Right ventricle myocardium inferior (tissue), 1 donor: ENCODE measurements around the gene TMEM121. TPM values are rescaled to one million over a fixed set of nuclear protein-coding genes. Genes with fewer than 3 reads are reported as not detected.

Source experiments
- ATAC-seq: fragments of 200-7000 bp; cut with Tn5 transposase; one replicate; pipeline ENCODE4 v1.9.1; 2020; ENCODE audit warnings: mild to moderate bottlenecking, moderate library complexity
- DNase-seq: peaks from one replicate; pipeline ENCODE4 v3.0.0; 2021; ENCODE audit errors: missing footprints
- intact Hi-C: fragments of 100-400 bp; cut with DNase I; formaldehyde crosslinking; loops from one replicate; pipeline ENCODE4 v1.11.0; 2022
- long read RNA-seq: library from polyadenylated mRNA; unstranded; transcript quantifications from one replicate; pipeline ENCODE4 v2.0.0, GENCODE V29; 2021
- total RNA-seq: library from RNA; stranded (reverse); fragmentation: NEBNext Ultra II Directional; extraction: Animal tissue kit (Norgen Biotek cat#: 25700); gene quantifications from one replicate; pipeline ENCODE4 v1.2.1, GENCODE V29; 2021
- donor health status: DM: no; HTN: yes; CAD: no; lungs with severe emphysema.

TMEM121 gene
- 3.4 TPM for total RNA-seq
- long read RNA-seq, transcript TMEM121-201 (2 exons, 1,532 nt): major isoform, 7 of 8 reads
- long read RNA-seq, partial matches to known transcripts: 0 of 8 reads
- long read RNA-seq, other reads (novel, unspliced or antisense): 1 of 8 reads

DNA sequence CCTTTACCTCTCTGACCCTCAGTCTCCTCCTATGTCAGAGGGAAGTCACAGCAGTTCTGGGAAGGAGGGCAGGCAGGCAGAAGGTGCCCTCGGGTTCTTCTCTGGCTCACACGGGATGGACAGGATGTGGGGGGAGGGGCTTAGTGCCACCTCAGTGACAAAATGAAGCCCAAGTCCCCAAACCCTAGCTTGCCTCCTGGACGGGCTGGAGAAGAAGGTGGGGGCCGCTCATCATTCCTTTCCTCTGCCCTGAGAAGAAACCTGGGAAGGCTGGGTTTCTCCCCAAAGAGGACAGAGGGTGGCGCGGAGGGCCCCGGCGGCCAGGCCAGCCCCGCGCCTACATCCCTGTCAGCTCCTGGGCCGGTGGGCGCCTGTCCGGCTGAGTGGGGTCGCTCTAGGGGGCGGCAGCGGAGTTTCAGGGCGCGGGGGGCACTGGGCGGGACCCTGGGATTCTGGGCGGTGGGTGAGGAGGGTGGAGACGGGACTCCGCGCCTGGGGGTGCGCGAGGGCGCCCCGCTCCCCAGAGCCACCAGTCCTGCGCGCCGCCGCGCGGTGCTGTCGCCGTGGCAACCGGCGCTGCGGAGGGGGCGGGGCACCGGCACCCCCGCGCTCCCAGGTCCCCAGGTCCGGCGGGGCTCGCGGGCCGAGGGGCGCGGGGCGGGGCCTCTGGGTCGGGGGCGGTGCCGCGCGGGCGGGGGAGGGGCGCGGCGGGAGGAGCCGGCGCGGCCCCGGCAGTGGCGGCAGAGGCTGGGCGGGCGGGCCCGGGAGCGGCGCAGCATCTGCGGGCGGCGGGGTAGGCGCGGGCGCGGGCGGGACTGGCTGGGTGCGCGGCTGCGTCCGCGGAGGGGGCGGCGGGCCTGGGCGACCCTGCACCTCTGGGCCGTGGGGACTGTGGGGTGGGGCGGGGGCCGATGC, at the start of gene TMEM121:
TMEM121 (plus strand) TSS at position 723 of the 915 bp plus-strand sequence. CDS start 2,252 bp downstream, outside the sequence.
- intact Hi-C loops: loop anchor here (2.0 kb wide), 1 partner anchor 31 kb away; no protein-coding TSS in a partner anchor
- DNase-seq (peak; percentile 64), ATAC-seq (peak; percentile 7)

DNA sequence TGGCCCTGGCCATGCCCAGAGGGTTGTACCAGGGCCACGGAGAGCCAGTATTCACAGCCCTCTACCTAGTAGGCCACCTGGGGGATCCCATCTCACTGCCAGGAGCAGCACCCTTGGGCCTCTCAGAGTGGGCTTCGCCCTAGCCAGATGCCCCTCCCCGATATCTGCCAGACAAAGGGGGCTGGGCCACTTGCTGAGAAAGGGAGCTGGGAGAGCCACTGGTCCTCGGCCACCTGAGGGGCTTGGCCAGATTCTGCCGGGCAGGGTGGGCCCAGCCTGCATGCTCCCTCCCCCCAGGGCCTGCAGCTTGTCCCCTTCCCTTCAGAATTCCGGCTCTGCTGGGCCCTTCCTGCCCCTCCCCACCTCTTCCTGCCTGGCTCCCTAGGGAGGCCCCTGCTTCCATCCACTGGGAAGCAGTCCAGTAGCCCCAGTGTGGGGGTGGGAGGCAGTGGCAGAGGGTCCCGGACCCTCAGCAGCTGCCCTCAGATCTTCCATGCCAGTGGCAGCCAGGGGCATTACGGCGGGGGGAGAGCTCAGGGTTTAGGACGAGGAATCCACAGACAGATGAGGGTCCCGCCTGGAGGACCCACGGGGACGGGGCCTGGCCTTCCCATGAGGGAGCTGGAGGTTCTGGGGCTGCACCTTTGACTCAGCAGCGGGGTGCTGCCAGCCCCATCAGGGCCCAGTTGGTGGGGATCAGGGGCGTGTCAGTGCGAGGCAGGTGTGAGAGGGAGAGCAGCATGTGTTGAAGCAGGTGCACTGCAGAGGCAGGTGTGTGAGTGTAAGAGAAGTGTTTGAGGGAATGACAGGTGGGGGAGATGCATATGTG, 49.3 kb upstream of the TMEM121 start:
- DNase-seq (no peak), ATAC-seq (no peak)
- intact Hi-C loops: loop anchor here (10.0 kb wide), 2 partner anchors 382 to 752 kb away; partner anchors contain the start of gene ADSS1

DNA sequence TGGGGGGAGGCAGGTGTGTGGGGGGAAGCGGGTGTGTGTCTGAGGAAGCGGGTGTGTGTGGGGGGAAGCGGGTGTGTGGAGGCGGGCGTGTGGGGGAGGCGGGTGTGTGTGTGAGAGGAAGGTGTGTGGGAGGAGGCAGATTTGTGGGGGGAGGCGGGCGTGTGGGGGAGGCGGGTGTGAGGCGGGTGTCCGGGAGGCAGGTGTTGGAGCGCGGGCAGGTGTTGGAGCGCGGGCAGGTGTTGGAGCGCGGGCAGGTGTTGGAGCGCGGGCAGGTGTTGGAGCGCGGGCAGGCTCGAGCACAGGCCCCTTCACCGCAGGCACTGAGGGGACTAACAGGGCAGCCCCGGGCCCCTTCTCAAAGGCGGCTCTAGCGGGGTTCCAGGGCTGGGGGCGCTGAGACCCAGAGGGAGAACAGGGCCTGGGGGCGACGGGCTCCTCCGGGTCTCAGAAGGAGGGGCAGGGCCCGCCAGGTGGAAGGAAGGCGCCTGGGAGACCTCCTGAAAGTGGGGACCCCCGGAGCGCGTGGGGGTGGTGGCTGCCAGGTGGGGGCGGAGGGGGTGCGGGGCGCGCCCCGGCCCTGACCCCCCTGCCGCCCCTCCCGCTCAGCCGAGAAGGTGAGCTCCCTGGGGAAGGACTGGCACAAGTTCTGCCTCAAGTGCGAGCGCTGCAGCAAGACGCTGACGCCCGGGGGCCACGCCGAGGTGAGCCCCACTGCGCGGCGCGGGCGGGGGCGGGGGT, 48.6 kb upstream of the TMEM121 start:
- no peak for ATAC-seq
- intact Hi-C loops: loop anchor here (10.0 kb wide), 2 partner anchors 383 to 753 kb away; partner anchors contain the start of gene ADSS1
- DNase-seq: no peak

DNA sequence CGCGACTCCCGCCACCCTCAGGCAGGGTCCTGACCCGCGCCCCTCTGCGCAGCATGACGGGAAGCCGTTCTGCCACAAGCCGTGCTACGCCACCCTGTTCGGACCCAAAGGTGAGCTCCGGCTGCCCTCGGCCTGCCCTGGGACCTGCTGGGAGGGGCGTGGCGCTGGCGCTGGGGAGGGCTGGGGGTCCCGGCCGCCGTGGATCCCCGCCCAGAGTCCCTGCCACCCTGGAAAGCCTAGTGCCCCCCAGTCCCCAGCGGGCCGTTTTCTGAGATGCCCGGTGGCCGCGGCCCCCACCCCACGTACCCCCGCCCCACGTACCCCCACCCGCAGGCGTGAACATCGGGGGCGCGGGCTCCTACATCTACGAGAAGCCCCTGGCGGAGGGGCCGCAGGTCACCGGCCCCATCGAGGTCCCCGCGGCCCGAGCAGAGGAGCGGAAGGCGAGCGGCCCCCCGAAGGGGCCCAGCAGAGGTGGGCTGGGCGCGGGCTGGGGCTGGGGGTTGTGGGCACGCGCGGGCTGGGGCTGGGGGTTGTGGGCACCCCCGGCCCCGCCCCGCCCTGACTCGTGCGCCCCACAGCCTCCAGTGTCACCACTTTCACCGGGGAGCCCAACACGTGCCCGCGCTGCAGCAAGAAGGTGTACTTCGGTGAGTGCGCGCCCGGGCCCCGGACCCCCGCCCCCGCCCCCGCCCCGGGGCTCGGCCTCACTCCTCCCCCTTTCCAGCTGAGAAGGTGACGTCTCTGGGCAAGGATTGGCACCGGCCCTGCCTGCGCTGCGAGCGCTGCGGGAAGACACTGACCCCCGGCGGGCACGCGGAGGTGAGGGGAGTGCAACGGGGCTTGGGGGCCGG, 47.8 kb upstream of the TMEM121 start:
- intact Hi-C loops: loop anchor here (10.0 kb wide), 2 partner anchors 384 to 754 kb away; partner anchors contain the start of gene ADSS1
- DNase-seq (no peak), ATAC-seq (no peak)

DNA sequence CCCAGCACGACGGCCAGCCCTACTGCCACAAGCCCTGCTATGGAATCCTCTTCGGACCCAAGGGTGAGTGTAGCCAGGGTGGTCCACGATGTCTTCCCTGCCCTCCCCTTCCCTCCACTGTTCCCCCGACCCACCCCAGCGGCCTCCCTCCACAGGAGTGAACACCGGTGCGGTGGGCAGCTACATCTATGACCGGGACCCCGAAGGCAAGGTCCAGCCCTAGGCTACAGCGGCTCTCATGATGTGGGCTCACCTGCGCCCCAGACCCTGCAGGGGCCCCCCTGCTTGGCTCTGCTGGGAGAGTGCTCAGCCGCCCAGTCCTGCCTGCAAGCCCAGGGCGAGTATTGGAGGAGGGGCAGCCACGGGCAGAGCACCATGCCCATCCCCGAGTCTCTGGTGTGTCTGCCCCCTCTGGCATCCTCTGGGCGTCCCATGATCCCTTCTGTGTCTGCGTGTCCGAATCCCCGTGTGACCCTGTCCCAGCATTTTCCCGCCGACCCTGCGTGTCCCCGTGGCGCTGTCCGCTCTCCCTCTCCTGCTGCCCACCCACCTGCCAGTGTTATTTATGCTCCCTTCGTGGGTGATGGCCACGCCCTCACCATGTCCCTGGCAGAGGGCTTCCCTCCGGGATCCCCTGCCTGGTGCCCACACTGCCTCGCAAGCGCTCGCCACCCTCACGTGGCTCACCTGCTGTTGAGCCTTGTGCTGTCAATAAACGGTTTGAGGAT, 46.8 kb upstream of the TMEM121 start:
- ATAC-seq (no peak), DNase-seq (no peak)
- intact Hi-C loops: loop anchor here (10.0 kb wide), 2 partner anchors 385 to 755 kb away; partner anchors contain the start of gene ADSS1

- ATAC-seq (no peak), DNase-seq (no peak)
- intact Hi-C loops: no loop called here
These were observed 46.1 kb upstream of the TMEM121 start for GRCh38 chr14:105480199-105480746.

- DNase-seq (peak; percentile 95), ATAC-seq (peak; percentile 76)
- intact Hi-C loops: no loop called here
These were observed 45.3 kb upstream of the TMEM121 start for GRCh38 chr14:105480807-105481801.

- peak; percentile 64 for ATAC-seq
- intact Hi-C loops: no loop called here
- DNase-seq: peak; percentile 97
These were observed 44.4 kb upstream of the TMEM121 start for GRCh38 chr14:105481886-105482457.

- ATAC-seq (no peak), DNase-seq (no peak)
- intact Hi-C loops: no loop called here
These were observed 43.8 kb upstream of the TMEM121 start for GRCh38 chr14:105482486-105483110.

DNA sequence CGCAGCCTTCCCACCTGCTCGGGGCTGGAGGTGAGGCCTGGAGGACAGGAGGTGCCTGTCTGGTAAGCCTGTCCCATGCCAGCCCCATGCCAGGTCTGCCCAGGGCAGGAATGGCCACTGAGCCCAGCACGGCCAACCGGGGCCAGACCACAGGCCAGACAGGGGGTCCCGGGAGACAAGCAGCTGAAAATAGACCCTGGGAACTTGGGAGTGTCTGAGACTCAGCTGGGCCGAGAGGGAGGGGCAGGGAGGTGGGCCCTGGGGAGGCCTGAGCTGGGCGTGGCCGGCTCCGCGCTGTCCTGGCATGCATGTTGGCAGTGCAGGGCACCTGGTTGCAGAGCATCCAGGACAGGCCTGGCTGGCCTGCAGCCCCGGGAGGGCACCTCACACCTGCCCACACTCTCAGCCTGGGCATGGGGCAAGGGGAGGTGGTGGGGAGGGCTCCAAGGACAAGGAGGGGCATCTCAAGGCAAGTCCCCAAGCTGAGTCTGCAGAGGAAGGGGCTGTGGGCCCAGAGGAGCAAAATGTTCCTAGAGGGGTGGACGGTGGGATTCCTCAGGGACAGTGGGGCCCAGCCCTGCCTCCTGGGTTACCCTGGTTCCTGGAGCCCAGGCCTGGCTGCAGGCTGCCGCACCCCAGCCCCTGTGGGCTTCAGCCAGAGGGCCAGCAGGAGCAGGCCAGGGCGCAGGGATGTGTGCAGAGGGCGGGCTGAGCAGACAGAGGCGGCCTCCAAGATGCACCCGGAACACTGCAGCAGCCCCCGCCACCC, 42.9 kb upstream of the TMEM121 start:
- DNase-seq: no peak
- no peak for ATAC-seq
- intact Hi-C loops: no loop called here

GRCh38 chr14:105484069-105484996, 42.0 kb upstream of the TMEM121 start:
- ATAC-seq: no peak
- intact Hi-C loops: no loop called here
- peak; percentile 77 for DNase-seq

DNA sequence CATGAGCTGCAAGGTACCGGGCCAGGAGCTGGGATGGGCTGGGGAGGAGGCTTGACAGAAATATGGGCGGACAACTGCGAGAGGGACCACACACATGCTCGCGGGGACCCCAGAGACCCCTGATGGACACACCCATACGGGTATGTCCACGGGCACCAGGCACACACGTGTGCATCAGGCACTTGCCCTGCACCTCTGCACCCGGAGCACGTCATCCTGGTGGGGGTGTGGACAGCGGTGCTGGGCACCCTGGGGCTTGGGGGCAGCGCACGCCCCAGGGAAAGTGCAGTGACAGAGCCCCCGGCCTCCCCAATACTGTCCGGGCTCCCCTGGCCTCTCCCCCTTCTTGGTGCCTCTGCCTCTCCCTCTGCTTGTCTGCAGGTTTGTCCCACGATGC, 41.4 kb upstream of the TMEM121 start:
- ATAC-seq: no peak
- DNase-seq: no peak
- intact Hi-C loops: no loop called here

DNA sequence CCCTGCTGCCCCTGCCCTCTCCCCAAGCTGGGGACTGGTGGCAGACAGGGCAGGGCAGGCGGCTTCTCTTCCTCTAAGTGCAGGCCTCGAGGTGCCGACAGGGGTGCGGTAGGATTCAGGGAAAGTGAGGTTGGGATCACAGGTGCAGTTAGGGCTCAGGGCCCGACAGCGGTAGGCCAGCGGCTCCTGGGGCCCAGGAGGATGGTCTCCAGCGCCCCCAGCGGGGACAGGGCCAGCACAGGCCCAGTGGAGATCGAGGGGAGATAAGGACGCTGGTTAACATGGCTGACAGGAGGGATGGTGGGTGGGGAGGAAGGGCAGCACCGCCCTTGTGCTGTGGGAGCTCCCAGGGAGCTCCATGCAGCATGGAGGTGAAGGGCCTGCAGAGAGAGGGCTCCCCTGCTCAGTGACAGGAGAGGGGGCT, 40.6 kb upstream of the TMEM121 start:
- DNase-seq: peak; percentile 71
- no peak for ATAC-seq
- intact Hi-C loops: no loop called here
